ENCODE results near the gene KBTBD7.

Gene KBTBD7

DNA sequence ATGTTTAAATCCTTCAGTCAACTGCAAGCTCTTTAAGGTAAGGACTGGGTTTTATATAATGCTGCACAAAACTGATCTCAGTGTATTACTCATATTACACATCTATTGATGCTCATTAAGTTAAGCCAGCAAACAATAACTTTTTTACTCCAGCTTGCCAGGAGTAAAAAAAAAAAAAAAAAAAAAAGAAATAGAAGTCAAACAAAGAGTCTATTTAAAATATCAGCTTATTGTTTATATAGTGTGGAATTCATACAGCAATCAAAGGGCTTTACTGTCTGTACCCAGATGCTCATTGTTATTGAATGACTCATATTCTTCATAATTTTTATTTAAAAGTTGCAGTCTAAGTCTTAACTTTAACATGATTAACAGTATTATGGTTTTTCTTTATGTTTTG, 21.8 kb upstream of the KBTBD7 start:
- no peak overlapping the region for H3K4me3 ChIP-seq (ENCODE audit: low read depth, low read length)
- TF ChIP-seq, protein P1, sequence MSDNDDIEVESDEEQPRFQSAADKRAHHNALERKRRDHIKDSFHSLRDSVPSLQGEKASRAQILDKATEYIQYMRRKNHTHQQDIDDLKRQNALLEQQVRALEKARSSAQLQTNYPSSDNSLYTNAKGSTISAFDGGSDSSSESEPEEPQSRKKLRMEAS (IDR thresholded peaks at IDR 0.05; ENCODE audit: low read depth, low read length), result no peak
- TF ChIP-seq MYC (IDR thresholded peaks at IDR 0.05; ENCODE audit: low read depth, low read length), result no peak
- TF ChIP-seq, protein P2, sequence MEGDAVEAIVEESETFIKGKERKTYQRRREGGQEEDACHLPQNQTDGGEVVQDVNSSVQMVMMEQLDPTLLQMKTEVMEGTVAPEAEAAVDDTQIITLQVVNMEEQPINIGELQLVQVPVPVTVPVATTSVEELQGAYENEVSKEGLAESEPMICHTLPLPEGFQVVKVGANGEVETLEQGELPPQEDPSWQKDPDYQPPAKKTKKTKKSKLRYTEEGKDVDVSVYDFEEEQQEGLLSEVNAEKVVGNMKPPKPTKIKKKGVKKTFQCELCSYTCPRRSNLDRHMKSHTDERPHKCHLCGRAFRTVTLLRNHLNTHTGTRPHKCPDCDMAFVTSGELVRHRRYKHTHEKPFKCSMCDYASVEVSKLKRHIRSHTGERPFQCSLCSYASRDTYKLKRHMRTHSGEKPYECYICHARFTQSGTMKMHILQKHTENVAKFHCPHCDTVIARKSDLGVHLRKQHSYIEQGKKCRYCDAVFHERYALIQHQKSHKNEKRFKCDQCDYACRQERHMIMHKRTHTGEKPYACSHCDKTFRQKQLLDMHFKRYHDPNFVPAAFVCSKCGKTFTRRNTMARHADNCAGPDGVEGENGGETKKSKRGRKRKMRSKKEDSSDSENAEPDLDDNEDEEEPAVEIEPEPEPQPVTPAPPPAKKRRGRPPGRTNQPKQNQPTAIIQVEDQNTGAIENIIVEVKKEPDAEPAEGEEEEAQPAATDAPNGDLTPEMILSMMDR (IDR thresholded peaks at IDR 0.05; ENCODE audit: low read depth, low read length), result no peak
- TF ChIP-seq POLR2A (IDR thresholded peaks at IDR 0.05; ENCODE audit: extremely low read depth, insufficient read length), result no peak
- DNase-seq (ENCODE audit: low read depth), result no peak

DNA sequence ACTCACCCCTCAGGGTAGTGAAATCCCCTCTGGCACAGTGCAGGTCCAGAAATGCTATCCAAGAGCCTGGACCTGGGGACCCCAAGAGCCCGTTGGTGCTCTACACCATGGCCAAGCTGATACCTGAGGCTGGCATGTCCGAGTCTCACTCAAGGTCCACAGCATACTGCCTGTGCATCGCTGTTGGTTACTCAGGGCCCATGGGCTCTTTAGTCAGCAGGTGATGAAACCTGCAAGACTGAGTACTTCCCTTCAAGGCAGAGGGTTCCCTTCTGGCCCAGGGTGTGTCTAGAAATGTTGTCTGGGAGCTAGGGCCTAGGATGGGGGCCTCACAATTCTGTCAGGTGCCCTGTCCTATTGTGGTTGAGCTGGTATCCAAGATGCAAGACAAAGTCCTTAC, 19.6 kb upstream of the KBTBD7 start:
- TF ChIP-seq POLR2A (IDR thresholded peaks at IDR 0.05; ENCODE audit: extremely low read depth, insufficient read length) (no peak), MYC (IDR thresholded peaks at IDR 0.05; ENCODE audit: low read depth, low read length) (no peak)
- TF ChIP-seq, protein P2 (IDR thresholded peaks at IDR 0.05; ENCODE audit: low read depth, low read length), result no peak
- TF ChIP-seq, protein P1 (IDR thresholded peaks at IDR 0.05; ENCODE audit: low read depth, low read length), result no peak
- DNase-seq (ENCODE audit: low read depth), result no peak
- H3K4me3 ChIP-seq (ENCODE audit: low read depth, low read length), result no peak overlapping the region

DNA sequence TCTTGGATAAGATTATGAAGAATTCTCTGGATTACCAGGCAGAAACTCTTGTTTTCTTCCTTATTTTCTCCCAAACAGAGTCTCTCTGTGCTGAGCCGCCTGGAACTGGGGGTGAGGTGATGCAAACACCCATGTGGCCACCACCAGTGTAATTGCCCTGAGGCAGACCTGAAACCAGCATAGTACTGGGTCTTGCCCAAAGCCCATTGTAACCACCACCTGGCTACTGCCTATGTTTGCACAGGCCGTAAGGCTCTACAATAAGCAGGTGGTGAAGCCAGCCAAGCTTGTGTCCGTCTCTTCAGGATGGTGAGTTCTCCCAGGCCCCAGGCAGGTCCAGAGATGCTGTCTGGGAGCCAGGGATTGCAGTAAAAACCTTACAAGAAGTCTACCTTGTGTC, 18.9 kb upstream of the KBTBD7 start:
- DNase-seq (ENCODE audit: low read depth), result no peak
- TF ChIP-seq POLR2A (IDR thresholded peaks at IDR 0.05; ENCODE audit: extremely low read depth, insufficient read length) (no peak), MYC (IDR thresholded peaks at IDR 0.05; ENCODE audit: low read depth, low read length) (no peak)
- TF ChIP-seq, protein P2 (IDR thresholded peaks at IDR 0.05; ENCODE audit: low read depth, low read length), result no peak
- H3K4me3 ChIP-seq (ENCODE audit: low read depth, low read length), result no peak overlapping the region

DNA sequence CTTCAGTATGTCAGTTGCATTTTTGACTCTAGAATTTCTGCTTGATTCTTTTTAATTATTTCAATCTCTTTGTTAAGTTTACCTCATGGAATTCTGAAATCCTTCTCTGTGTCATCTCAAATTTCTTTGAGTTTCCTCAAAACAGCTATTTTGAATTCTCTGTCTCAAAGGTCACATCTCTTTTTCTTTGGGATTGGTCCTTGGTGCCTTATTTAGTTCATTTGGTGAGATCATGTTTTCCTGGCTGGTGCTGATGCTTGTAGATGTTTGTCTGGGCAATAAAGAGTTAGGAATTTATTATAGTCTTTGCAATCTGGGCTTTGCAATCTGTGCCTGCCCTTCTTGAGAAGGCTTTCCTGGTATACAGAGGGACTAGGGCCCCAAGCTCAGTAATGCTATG, 18.5 kb upstream of the KBTBD7 start:
- no peak for DNase-seq (ENCODE audit: low read depth)
- TF ChIP-seq MYC (IDR thresholded peaks at IDR 0.05; ENCODE audit: low read depth, low read length) (no peak), POLR2A (IDR thresholded peaks at IDR 0.05; ENCODE audit: extremely low read depth, insufficient read length) (no peak)
- TF ChIP-seq, protein P2 (IDR thresholded peaks at IDR 0.05; ENCODE audit: low read depth, low read length), result no peak
- TF ChIP-seq, protein P1 (IDR thresholded peaks at IDR 0.05; ENCODE audit: low read depth, low read length), result no peak
- no peak overlapping the region for H3K4me3 ChIP-seq (ENCODE audit: low read depth, low read length)

DNA sequence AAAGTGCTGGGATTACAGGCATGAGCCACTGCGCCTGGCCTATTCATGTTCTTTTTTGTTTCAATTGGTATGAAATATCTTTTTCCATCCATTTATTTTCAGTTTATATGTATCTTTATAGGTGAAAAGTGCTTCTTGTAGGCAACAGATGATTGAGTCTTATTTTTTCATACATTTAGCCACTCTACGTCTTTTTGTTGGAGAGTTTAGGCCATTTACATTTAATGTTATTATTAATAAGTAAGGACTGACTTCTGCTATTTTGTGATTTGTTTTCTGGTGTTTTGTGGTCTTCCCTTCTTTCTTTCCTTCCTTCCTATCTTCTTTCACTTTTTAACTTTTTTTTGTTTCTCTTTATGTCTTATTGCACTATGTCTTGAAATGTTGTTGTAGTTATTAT, 16.7 kb upstream of the KBTBD7 start:
- TF ChIP-seq POLR2A (IDR thresholded peaks at IDR 0.05; ENCODE audit: extremely low read depth, insufficient read length), result no peak
- TF ChIP-seq, protein P1 (IDR thresholded peaks at IDR 0.05; ENCODE audit: low read depth, low read length), result no peak
- TF ChIP-seq, protein P2 (IDR thresholded peaks at IDR 0.05; ENCODE audit: low read depth, low read length), result no peak
- no peak for DNase-seq (ENCODE audit: low read depth)
- no peak overlapping the region for H3K4me3 ChIP-seq (ENCODE audit: low read depth, low read length)

DNA sequence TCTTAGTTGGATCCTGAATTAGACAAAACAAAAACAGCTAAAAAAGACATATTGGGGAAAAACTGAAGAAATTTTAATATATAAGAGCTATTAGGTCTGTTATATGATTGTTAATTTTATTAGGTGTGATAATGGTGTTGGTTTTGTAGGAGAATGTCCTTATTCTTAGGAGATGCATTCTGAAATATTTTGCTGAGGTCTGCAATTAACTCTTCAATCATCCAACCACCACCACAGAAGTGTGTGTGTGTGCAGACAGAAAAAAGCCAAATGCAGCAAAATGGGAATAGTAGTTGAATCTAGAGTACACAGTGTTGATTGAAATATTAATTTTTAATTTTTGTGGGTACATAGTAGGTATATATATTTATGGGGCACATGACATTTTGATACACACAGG, 12.1 kb upstream of the KBTBD7 start:
- DNase-seq (ENCODE audit: low read depth), result no peak
- no peak overlapping the region for H3K4me3 ChIP-seq (ENCODE audit: low read depth, low read length)
- TF ChIP-seq, protein P2 (IDR thresholded peaks at IDR 0.05; ENCODE audit: low read depth, low read length), result no peak
- no peak for TF ChIP-seq MYC (IDR thresholded peaks at IDR 0.05; ENCODE audit: low read depth, low read length)
- TF ChIP-seq, protein P1 (IDR thresholded peaks at IDR 0.05; ENCODE audit: low read depth, low read length), result no peak
- no peak for TF ChIP-seq POLR2A (IDR thresholded peaks at IDR 0.05; ENCODE audit: extremely low read depth, insufficient read length)
